22Rv1 (cell line): Measurements from ENCODE around the gene GNL3L.

ENCODE experiments used
- ZFX ChIP-seq: fragments of 450-650 bp; IDR thresholded peaks from 2 replicates; pipeline ENCODE4 v1.6.1; 2017; ENCODE audit warnings: antibody characterized with exemption, borderline replicate concordance
- TF ChIP-seq, protein P1 (sequence below): fragments of 450-650 bp; IDR thresholded peaks from 2 replicates; pipeline ENCODE4 v1.5.1; 2017; ENCODE audit warnings: mild to moderate bottlenecking

DNA sequence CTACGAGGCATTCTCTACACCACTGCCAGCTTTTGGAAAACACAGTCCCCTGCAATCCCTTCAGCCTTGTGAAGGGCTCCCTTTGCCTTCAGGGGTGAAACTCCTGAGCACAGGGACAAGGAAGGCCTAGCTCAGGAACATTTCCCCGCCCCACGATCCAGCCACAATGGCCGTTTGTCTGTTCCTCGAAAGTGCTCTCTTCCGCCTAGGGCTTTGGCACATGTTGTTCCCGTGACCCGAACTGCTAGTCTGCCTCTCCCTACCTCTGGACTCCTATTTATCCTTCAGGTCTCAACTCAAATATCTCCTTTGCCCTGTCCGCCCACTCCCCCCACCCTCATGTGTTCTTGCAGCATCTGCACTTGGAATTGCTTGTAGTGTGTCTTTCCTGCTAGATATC is 46.1 kb upstream of the GNL3L start:
- TF ChIP-seq, protein P1, sequence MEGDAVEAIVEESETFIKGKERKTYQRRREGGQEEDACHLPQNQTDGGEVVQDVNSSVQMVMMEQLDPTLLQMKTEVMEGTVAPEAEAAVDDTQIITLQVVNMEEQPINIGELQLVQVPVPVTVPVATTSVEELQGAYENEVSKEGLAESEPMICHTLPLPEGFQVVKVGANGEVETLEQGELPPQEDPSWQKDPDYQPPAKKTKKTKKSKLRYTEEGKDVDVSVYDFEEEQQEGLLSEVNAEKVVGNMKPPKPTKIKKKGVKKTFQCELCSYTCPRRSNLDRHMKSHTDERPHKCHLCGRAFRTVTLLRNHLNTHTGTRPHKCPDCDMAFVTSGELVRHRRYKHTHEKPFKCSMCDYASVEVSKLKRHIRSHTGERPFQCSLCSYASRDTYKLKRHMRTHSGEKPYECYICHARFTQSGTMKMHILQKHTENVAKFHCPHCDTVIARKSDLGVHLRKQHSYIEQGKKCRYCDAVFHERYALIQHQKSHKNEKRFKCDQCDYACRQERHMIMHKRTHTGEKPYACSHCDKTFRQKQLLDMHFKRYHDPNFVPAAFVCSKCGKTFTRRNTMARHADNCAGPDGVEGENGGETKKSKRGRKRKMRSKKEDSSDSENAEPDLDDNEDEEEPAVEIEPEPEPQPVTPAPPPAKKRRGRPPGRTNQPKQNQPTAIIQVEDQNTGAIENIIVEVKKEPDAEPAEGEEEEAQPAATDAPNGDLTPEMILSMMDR: no peak
- no peak for TF ChIP-seq ZFX
